Naive B cell (primary cell): ENCODE measurements around the gene DOLK. TPM values are rescaled to one million over a fixed set of nuclear protein-coding genes. Genes with fewer than 3 reads are reported as not detected.
"Not testable (repeated sequence)": the region's sequence is repeated elsewhere in the genome, so short reads cannot be mapped to it uniquely, and the experiment has no call there.

Source experiments
- ATAC-seq, 2 donors: fragments of 150-1000 bp; cut with Tn5 transposase; 2 replicates each; pipeline ENCODE4 v1.10.0; 2021; ENCODE audit warnings: low read depth in 2 of 2, mild to moderate bottlenecking in 2 of 2, moderate library complexity in 2 of 2
- DNase-seq: peaks from one replicate; pipeline ENCODE4 v3.0.0; 2022
- H3K27ac Mint-ChIP-seq, 6 donors: one replicate each; pipeline ENCODE4 v1.8.0; 2020 to 2022; ENCODE audit warnings: mild to moderate bottlenecking in 6 of 6, mixed read lengths in 6 of 6, moderate library complexity in 5 of 6, inconsistent platforms in 2 of 6
- H3K27me3 Mint-ChIP-seq, 3 donors: one replicate each; pipeline ENCODE4 v1.8.0; 2021 to 2022; ENCODE audit warnings: mixed read lengths in 3 of 3, mild to moderate bottlenecking in 1 of 3
- H3K36me3 Mint-ChIP-seq, 2 donors: one replicate each; pipeline ENCODE4 v1.8.0; 2020 to 2022; ENCODE audit warnings: mixed read lengths in 2 of 2, inconsistent platforms in 1 of 2, mild to moderate bottlenecking in 1 of 2
- H3K4me1 Mint-ChIP-seq, 3 donors: one replicate each; pipeline ENCODE4 v1.8.0; 2020 to 2022; ENCODE audit warnings: mixed read lengths in 3 of 3, inconsistent platforms in 1 of 3, mild to moderate bottlenecking in 1 of 3, moderate library complexity in 1 of 3
- H3K4me3 Mint-ChIP-seq, 8 donors: one replicate each; pipeline ENCODE4 v1.8.0; 2020 to 2022; ENCODE audit warnings: mild to moderate bottlenecking in 8 of 8, mixed read lengths in 8 of 8, moderate library complexity in 8 of 8, inconsistent platforms in 2 of 8
- H3K9me3 Mint-ChIP-seq, 7 donors: one replicate each; pipeline ENCODE4 v1.8.0; 2020 to 2022; ENCODE audit warnings: mixed read lengths in 7 of 7, mild to moderate bottlenecking in 5 of 7, inconsistent platforms in 2 of 7, moderate library complexity in 1 of 7
- polyA plus RNA-seq, 6 donors: library from polyadenylated mRNA; unstranded; fragments of 300-500 nt; fragmentation: Illumina TruSeq; gene quantifications; one replicate each; pipeline ENCODE4 v1.2.3, GENCODE V29; 2021; ENCODE audit warnings: low read depth in 6 of 6

Gene DOLK
- polyA plus RNA-seq, 6 donors from 2014 or later = 9.3 to 14.2 (median 10.4) TPM

DNA sequence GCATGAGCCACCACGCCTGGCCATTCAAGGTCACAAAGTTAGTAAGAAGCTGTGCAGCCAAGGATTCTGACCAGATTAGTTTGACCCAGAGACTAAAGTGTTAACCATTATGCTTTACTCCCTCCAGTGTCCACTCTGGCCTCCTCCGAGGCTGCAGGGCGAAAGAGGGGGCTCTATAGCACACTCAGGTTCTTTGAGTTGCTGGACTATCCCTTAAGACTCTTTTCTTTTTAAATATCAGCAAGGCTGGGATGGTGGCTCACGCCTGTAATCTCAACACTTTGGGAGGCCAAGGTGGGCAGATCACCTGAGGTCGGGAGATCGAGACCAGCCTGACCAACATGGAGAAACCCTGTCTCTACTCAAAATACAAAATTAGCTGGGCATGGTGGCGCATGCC, 2.4 kb downstream of the DOLK start:
- Mint-ChIP-seq H3K4me1 (peaks cover 25 to 33% (median 28%) of the 10 kb centered on the region in 3 donors), H3K4me3 (peak overlapping the region in 3 of 8 donors; percentile 9 to 90 (median 59))
- not testable (repeated sequence) for H3K27ac Mint-ChIP-seq, H3K27me3 Mint-ChIP-seq, H3K36me3 Mint-ChIP-seq, DNase-seq, H3K9me3 Mint-ChIP-seq, ATAC-seq

DNA sequence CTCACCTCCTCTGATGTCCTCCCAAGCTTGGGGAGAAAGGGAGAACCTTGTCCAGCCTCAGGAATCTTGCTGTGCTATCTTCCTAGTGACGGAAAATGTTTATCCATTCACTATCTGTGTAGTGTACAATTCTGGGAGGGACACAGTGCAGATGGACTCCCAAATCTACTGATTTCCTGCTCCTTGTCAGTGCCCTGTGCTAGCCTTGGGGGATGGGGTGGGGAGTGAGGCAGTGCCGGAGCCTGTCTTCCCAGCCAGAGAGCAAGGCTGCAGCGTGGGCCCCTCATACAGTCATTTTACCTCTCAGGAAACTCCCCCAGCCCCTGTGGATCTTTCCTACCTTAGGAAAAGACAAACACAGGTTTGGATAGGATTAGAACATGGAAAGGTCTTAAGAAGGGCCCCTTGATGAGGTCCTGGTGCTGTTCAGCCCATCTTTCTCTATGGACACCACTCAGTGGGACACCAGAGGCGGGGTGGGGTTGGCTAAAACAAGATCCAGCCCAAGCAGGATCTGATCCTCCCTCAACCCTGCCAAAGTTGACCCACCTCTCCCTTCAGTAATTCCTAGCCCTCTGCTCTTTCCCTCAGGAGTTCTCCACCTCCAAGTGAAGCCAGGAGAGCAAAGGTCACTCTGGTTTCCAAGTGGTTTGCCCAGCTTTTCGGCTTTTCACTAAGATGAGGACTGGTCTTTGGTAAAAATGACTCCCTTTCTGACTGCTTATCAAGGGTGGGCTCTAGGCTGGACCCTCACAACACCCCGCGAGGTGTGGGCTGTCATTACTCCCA, 3.4 kb downstream of the DOLK start:
- no peaks in the 10 kb centered on the region for H3K27me3 Mint-ChIP-seq
- peaks cover 25 to 33% (median 28%) of the 10 kb centered on the region in 3 donors for H3K4me1 Mint-ChIP-seq
- no peaks in the 10 kb centered on the region for H3K36me3 Mint-ChIP-seq
- H3K4me3 Mint-ChIP-seq = peak overlapping the region in 2 of 8 donors; percentile 18 to 41
- H3K9me3 Mint-ChIP-seq = no peaks in the 10 kb centered on the region
- H3K27ac Mint-ChIP-seq = peak overlapping the region in 2 of 6 donors; percentile 47 to 76
- DNase-seq (no peak), ATAC-seq (no peak)

DNA sequence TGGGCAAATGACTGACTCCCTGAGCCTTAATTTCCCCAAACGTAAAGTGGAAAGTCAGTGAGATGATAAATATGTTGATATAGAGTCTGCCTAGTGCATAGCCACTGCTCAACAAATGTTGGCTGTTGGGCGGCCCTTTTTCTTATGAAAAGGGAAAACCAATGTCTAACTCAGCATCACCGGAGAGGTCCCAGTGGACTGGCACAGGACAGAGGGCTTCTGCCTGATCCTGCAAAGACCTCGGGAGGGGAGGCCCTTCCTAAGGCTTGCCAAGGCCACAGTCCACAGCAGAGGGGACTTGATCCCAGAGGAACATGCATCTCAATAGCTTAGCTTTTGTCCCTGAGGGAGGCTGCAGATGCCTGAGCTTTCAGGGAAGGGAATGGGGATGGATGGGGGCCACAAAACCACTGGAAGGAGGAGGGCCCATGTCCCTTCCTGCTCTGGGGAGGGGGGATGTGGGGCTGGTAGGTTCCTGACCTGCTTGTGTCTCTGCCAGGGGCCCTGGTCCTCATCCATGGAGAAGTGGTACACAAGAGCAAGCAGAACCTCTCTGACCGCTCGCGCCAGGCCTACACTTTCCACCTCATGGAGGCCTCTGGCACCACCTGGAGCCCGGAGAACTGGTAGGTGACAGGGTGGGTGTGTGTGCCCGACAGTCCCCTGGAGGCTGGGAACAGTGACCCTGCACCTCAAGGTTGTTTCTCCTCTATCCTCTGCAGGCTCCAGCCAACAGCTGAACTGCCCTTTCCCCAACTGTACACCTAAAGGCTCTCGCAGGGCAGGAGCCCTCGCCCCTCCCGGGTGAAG, 6.3 kb downstream of the DOLK start:
- no peaks in the 10 kb centered on the region for H3K36me3 Mint-ChIP-seq
- no peak overlapping the region for H3K27ac Mint-ChIP-seq
- no peaks in the 10 kb centered on the region for H3K9me3 Mint-ChIP-seq
- no peaks in the 10 kb centered on the region for H3K27me3 Mint-ChIP-seq
- no peak overlapping the region for H3K4me3 Mint-ChIP-seq
- peaks cover 7 to 11% (median 7%) of the 10 kb centered on the region in 3 donors for H3K4me1 Mint-ChIP-seq
- ATAC-seq (no peak), DNase-seq (no peak)

DNA sequence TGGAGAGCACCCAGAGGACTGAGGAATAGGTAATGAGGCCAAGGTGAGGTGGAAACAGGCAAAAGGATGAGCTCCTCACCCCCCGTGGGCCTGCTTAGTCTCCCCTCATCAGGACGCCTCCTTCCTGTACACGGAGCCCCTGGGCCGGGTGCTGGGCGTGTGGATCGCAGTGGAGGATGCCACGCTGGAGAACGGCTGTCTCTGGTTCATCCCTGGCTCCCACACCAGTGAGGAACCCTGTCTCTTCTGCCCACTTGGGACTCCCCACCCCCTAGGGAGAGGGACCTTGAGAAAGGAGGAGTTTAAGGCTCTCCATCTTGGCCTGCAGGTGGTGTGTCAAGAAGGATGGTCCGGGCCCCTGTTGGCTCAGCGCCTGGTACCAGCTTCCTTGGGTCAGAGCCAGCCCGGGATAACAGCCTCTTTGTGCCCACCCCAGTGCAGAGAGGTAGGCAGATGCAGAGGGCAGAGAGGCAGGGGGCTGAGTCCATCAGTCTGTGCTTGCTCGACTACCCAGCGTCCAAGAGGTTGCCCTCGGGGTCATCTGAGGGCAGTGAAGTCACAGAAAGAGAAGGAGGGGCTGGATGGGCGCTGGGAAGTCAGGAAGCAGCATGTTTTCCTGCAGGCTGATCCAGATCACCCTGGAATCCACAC, 7.0 kb downstream of the DOLK start:
- Mint-ChIP-seq H3K4me3 (no peak overlapping the region), H3K27ac (no peak overlapping the region), H3K27me3 (no peaks in the 10 kb centered on the region), H3K36me3 (no peaks in the 10 kb centered on the region), H3K9me3 (no peaks in the 10 kb centered on the region), H3K4me1 (peaks cover 0 to 4% (median 0%) of the 10 kb centered on the region in 3 donors)
- ATAC-seq (no peak), DNase-seq (no peak)

DNA sequence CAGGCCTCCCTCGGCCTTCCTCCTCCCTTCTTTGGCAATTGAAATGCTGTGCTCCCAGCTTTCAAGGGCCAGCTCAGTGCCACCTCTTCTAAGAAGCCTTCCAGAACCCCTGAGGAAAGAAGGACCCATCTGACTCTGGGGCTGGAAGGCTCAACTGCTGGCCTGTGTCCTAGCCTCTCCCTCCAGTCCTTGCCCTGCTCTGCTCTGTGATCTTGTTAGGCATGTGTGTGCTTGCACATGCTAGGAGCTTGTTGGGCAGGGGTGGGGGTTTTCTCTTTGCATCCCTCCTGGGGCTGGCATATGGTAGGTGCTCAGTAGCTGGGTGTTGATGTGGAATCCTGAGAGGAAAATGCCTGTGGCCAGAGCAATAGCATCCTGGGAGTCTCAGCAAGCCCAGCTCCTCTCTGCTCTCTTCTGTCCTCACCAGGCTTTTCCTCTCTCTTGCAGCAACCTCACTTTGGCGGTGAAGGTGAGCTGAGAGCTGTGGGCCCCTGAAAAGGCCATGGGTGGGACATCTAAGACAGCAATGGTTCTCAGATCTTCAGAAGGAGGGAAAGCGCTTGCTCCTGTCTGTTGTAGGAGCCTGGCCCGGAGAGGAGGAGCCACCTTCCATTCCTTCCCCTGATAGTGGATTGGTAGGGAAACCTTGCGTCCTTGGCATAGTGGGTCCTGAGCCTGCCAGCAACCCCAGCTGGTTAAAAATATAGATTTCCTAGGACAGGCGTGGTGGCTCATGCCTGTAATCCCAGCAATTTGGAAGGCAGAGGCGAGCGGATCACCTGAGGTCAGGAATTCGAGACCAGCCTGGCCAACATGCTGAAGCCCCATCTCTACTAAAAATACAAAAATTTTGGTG, 9.9 kb downstream of the DOLK start:
- Mint-ChIP-seq H3K27me3 (no peaks in the 10 kb centered on the region), H3K4me3 (no peak overlapping the region), H3K27ac (peak overlapping the region in 1 of 6 donors; percentile 79), H3K9me3 (no peaks in the 10 kb centered on the region), H3K4me1 (no peaks in the 10 kb centered on the region), H3K36me3 (no peaks in the 10 kb centered on the region)
- DNase-seq (no peak), ATAC-seq (no peak)

DNA sequence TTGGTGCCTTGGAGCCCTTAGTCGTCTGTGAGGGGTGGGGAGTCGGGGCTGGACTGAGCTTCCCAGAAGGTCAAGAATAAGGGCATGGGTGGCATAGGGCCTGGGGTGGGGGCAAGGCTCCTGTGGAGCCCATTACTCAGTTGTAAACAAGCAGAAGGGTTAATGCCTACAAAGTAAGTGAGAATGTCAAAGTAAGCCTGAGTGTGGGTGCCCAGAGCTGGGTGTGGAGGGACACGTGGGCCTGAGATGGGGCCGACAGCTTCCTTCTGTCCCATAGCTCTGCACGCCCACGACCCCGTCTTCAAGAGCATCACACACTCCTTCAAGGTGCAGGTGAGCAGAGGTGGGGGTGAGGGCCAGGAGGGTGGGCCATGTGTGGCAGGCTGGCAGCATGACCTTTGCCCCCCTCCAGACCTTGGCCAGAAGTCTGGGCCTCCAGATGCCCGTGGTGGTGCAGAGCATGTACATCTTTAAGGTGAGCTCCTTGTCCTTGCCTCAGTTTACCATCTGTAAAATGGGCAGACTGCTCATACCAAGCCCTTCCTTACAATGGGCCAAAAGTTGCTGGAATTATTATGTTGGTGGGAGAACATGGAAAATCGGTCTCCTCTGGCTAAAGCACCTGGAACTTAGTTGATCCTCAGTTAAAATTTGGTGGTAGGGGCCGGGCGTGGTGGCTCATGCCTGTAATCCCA, 11.1 kb downstream of the DOLK start:
- Mint-ChIP-seq H3K9me3 (no peaks in the 10 kb centered on the region), H3K4me1 (no peaks in the 10 kb centered on the region), H3K27me3 (no peaks in the 10 kb centered on the region), H3K36me3 (no peaks in the 10 kb centered on the region), H3K27ac (peak overlapping the region in 1 of 6 donors; percentile 82), H3K4me3 (no peak overlapping the region)
- DNase-seq (no peak), ATAC-seq (no peak)

DNA sequence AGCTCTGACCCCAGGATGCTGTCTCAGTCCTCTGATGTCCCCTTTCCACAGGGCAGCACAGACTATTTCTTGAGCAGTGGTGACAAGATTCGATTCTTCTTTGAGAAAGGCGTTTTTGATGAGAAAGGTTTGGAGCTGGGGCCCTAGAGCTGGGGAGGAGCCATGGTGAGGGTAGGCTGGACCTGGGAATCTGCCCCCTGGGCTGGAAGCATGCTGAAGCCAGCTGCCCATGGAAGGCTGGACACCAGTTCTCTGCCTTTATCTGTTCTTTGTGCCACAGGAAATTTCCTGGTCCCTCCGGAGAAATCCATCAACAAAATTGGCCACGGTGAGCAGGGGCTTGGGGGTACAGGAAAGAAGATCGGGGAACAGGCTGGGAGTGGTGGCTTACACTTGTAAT, 13.7 kb downstream of the DOLK start:
- Mint-ChIP-seq H3K36me3 (no peaks in the 10 kb centered on the region), H3K27ac (no peak overlapping the region), H3K27me3 (no peaks in the 10 kb centered on the region), H3K9me3 (no peaks in the 10 kb centered on the region), H3K4me3 (no peak overlapping the region), H3K4me1 (no peaks in the 10 kb centered on the region)
- DNase-seq (no peak), ATAC-seq (no peak)

DNA sequence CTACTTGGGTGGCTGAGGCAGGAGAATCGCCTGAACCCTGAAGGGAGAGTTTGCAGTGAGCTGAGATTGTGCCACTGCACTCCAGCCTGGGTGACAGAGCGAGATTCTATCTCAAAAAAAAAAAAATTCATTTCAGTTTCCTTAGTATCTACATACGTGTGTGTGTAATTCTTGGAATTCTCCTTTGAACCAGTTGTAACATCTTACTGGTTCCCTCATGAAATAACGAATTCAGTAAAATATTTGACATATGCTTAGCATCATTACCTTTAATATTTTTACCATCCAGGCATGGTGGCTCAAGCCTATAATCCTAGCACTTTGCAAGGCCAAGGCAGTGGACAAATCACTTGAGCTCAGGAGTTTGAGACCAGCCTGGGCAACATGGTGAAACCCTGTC, 17.8 kb downstream of the DOLK start:
- Mint-ChIP-seq H3K27me3 (peaks cover 0 to 7% (median 6%) of the 10 kb centered on the region in 3 donors), H3K4me1 (peaks cover 0 to 5% (median 4%) of the 10 kb centered on the region in 3 donors), H3K27ac (no peak overlapping the region), H3K9me3 (no peaks in the 10 kb centered on the region), H3K4me3 (no peak overlapping the region), H3K36me3 (no peaks in the 10 kb centered on the region)
- no peak for DNase-seq
- no peak for ATAC-seq

DNA sequence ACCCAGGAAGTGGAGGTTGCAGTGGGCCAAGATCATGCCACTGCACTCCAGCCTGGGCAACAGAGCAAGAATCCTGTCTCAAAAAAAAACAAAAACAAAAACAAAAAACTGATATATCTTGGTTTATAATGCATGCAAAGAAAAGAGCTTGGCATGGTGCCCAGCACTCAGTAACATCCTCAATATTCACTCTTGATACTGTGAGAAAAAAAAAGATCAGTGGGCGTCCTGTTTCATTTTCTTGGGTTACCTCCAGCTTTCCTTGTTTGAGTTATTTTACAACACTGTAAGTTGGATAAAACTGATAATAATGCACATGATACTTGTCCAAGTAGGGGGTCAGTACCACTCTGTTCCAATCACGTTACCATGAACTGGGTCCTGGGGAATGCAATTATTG, 18.8 kb downstream of the DOLK start:
- H3K9me3 Mint-ChIP-seq = no peaks in the 10 kb centered on the region
- H3K4me3 Mint-ChIP-seq = peak overlapping the region in 1 of 8 donors; percentile 32
- DNase-seq (no peak), ATAC-seq (no peak)
- no peaks in the 10 kb centered on the region for H3K36me3 Mint-ChIP-seq
- H3K27ac Mint-ChIP-seq = no peak overlapping the region
- peaks cover 0 to 7% (median 6%) of the 10 kb centered on the region in 3 donors for H3K27me3 Mint-ChIP-seq
- peaks cover 0 to 5% (median 4%) of the 10 kb centered on the region in 3 donors for H3K4me1 Mint-ChIP-seq

DNA sequence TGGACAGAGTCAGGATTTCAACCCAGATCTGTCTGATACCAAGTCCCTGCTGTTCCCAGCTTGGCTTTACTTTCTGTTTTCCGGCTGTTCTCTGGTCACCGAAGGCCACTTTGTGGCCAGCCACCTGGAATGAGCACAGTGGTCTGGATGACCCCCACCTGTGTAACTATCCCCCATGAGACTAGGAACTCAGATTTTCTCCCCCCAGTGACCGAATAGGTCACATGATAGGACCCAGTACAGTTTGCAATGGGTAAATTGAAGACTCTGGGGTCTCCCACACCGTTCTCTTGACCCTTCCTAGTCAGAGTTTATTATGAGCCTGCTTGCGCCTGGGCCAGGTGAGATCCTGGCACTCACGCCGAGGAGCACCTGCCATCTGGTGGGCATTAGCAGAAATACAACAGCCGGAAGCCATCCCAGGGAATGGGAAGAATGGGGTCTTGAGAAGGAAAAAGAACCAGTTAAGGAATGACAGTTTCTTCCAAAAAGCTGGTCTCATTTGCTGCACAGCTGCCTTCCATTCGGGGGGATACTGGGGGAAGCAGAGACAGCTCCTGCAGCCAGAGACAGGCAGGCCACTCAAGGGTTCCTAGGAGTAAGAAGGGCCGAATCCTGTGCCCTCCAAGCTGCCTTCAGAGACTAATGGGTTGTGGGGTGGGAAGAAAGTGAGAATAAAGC, 19.5 kb downstream of the DOLK start:
- H3K4me3 Mint-ChIP-seq = no peak overlapping the region

DNA sequence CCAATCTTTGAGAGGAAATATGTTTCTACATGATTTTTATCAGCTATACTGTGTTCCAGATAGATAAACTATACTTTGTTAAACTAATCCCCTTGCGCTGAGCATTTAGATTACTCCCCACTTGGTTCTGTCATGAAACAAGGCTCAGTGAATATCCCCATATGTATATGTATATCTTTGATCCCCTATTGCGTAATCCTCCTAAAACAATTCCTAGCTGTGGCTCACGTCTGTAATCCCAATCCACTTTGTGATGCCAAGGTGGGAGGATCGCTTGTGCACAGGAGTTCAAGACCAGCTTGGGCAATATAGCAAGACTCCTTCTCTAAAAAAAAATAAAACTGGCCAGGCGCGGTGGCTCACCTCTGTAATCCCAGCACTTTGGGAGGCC, 23.9 kb downstream of the DOLK start:
- H3K36me3 Mint-ChIP-seq = no peaks in the 10 kb centered on the region
- DNase-seq (no peak), ATAC-seq (no peak)
- H3K27ac Mint-ChIP-seq = peak overlapping the region in 1 of 6 donors; percentile 62
- peaks cover 0 to 14% (median 7%) of the 10 kb centered on the region in 3 donors for H3K27me3 Mint-ChIP-seq
- peak overlapping the region in 1 of 8 donors; percentile 48 for H3K4me3 Mint-ChIP-seq
- H3K4me1 Mint-ChIP-seq = peaks cover 0 to 10% (median 4%) of the 10 kb centered on the region in 3 donors
- H3K9me3 Mint-ChIP-seq = no peaks in the 10 kb centered on the region

More for the DNA sequence above, 19.5 kb downstream of the DOLK start:
- Mint-ChIP-seq H3K27ac (peak overlapping the region in 3 of 6 donors; percentile 2 to 84 (median 20)), H3K9me3 (no peaks in the 10 kb centered on the region), H3K27me3 (peaks cover 0 to 7% (median 6%) of the 10 kb centered on the region in 3 donors), H3K4me1 (peaks cover 0 to 5% (median 4%) of the 10 kb centered on the region in 3 donors), H3K36me3 (no peaks in the 10 kb centered on the region)
- DNase-seq = peak; percentile 42
- ATAC-seq = peak; percentile 52 to 71
